Sigmoid colon (tissue), 7 donors: Measurements from ENCODE around the gene CDA. TPM values are rescaled to one million over a fixed set of nuclear protein-coding genes. Genes with fewer than 3 reads are reported as not detected.

Source experiments
- DNase-seq: peaks from one replicate; pipeline ENCODE4 v3.0.0-alpha.2; 2019
- H3K27ac ChIP-seq, 4 donors: fragments of 200-600 bp; sonication (generic); one replicate each; pipeline ENCODE4 v1.5.1; 2016 to 2019; ENCODE audit warnings: mild to moderate bottlenecking in 1 of 4
- H3K27me3 ChIP-seq, 3 donors: fragments of 200-600 bp; sonication (generic); one replicate each; pipeline ENCODE4 v1.5.1; 2019; ENCODE audit warnings: mild to moderate bottlenecking in 1 of 3
- H3K36me3 ChIP-seq, 4 donors: fragments of 200-600 bp; sonication (generic); one replicate each; pipeline ENCODE4 v1.5.1; 2016 to 2019
- H3K4me1 ChIP-seq, 4 donors: fragments of 200-600 bp; sonication (generic); one replicate each; pipeline ENCODE4 v1.5.1; 2017 to 2019
- H3K4me3 ChIP-seq, 4 donors: fragments of 200-600 bp; sonication (generic); one replicate each; pipeline ENCODE4 v1.5.1; 2017 to 2019; ENCODE audit warnings: mild to moderate bottlenecking in 2 of 4, moderate library complexity in 1 of 4
- H3K9me3 ChIP-seq, 4 donors: fragments of 200-600 bp in 3 of 4; sonication (generic) in 3 of 4; one replicate each; pipeline versions ENCODE4 v1.5.1 to v1.6.1; 2013 to 2019
- EP300 ChIP-seq, 4 donors: sonication (generic); formaldehyde crosslinking; IDR thresholded peaks; one replicate each; pipeline ENCODE4 v1.6.1; 2017; ENCODE audit warnings: antibody characterized with exemption in 4 of 4
- POLR2A ChIP-seq, 2 donors: fragments of 450-650 bp; IDR thresholded peaks; one replicate each; pipeline ENCODE4 v1.6.1; 2016; ENCODE audit warnings: antibody characterized with exemption in 2 of 2, mild to moderate bottlenecking in 2 of 2, moderate library complexity in 2 of 2
- POLR2AphosphoS5 ChIP-seq, 4 donors: sonication (generic); formaldehyde crosslinking; IDR thresholded peaks; one replicate each; pipeline ENCODE4 v1.6.1; 2017; ENCODE audit warnings: antibody characterized with exemption in 4 of 4
- WGBS, 2 donors: extraction: QIAGEN DNeasy Blood & Tissue Kit; methylation state at CpG; one replicate each; pipeline ENCODE4 v1.1.7; 2013; 5-methylcytosine and 5-hydroxymethylcytosine counted together
- intact Hi-C: fragments of 100-400 bp; cut with DNase I; formaldehyde crosslinking; loops from one replicate; pipeline ENCODE4 v1.15.1; 2023
- polyA plus RNA-seq, 3 donors: library from polyadenylated mRNA; stranded (reverse); fragments of 200-250 nt; gene quantifications; one replicate each; pipeline ENCODE4 v1.2.3, GENCODE V29; 2013
- total RNA-seq, 4 donors: library from RNA; depleted of rRNA; stranded (reverse); fragments of >200 nt; gene quantifications; one replicate each; pipeline ENCODE4 v1.1.0, GENCODE V29; 2016
- TF ChIP-seq, protein P1 (sequence below), 4 experiments: fragments of 450-650 bp in 3 of 4; fragments of 200-600 bp in 1 of 4; IDR thresholded peaks; one replicate each; pipeline ENCODE4 v1.5.1; 2016 to 2019; ENCODE audit warnings: antibody characterized with exemption in 4 of 4, mild to moderate bottlenecking in 3 of 4, moderate library complexity in 2 of 4
- donor health status: healthy with polysubstance abuse.
- donor health status: Bipolar disorder and iron deficiency.
- donor health status: healthy.

CDA gene
- total and polyA plus RNA-seq, 7 donors = 1.3 to 272 (median 4.3) TPM

DNA sequence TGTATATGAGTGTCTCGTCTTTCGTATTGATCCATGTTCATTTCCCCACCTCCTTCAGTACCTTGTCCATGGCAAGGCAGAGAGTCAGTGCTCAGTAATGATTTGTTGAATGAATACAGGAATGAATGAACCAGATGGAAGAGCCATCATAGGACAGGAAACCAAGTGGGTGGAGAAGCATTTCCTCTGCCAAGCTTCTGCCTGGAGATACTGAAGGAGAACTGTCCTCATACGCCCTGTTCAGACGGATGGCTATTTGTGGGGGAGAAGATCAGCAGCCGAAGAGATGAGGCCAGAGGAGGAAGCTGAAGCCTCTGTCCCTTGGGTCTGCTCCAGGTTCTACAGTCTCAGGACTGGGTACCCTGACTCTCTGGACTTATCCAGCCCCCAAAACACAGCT, 30.7 kb upstream of the CDA start:
- peaks cover 7 to 39% (median 19%) of the 10 kb centered on the region in 3 donors for H3K27me3 ChIP-seq
- H3K27ac ChIP-seq = no peak overlapping the region
- 75 to 84% methylated on average over 5 of the region's 5 CpGs for WGBS, 2 donors
- intact Hi-C loops = no loop called here
- no peak for DNase-seq
- TF ChIP-seq, protein P1, sequence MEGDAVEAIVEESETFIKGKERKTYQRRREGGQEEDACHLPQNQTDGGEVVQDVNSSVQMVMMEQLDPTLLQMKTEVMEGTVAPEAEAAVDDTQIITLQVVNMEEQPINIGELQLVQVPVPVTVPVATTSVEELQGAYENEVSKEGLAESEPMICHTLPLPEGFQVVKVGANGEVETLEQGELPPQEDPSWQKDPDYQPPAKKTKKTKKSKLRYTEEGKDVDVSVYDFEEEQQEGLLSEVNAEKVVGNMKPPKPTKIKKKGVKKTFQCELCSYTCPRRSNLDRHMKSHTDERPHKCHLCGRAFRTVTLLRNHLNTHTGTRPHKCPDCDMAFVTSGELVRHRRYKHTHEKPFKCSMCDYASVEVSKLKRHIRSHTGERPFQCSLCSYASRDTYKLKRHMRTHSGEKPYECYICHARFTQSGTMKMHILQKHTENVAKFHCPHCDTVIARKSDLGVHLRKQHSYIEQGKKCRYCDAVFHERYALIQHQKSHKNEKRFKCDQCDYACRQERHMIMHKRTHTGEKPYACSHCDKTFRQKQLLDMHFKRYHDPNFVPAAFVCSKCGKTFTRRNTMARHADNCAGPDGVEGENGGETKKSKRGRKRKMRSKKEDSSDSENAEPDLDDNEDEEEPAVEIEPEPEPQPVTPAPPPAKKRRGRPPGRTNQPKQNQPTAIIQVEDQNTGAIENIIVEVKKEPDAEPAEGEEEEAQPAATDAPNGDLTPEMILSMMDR (IDR thresholded peaks at IDR 0.05) = no peak
- TF ChIP-seq EP300 (IDR thresholded peaks at IDR 0.05) (no peak), POLR2AphosphoS5 (IDR thresholded peaks at IDR 0.05) (no peak), POLR2A (IDR thresholded peaks at IDR 0.05) (no peak)
- H3K4me3 ChIP-seq = no peak overlapping the region
- no peaks in the 10 kb centered on the region for H3K36me3 ChIP-seq
- peaks cover 0 to 13% (median 8%) of the 10 kb centered on the region in 4 donors for H3K4me1 ChIP-seq
- H3K9me3 ChIP-seq = no peaks in the 10 kb centered on the region

DNA sequence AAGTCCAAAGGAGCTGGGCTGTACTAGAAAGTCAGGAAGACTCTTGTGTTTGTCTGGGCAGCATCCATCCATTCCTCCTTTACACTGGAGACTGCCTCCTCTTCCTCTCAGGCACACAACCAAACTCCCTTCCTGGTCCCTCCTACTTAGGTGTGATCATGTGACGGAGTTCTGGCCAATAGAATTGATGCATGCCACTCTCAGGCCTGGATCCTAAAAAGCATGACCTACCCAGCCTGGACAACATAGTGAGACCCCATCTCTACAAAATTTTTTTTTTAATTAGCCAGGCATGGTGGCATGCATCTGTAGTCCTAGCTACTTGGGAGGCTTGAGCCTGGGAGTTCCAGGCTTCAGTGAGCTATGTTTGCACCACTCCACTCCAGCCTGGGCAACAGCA, 27.9 kb upstream of the CDA start:
- H3K27me3 ChIP-seq = peaks cover 0 to 13% (median 0%) of the 10 kb centered on the region in 3 donors
- DNase-seq = no peak
- 88 to 89% methylated on average over 1 of the region's 1 CpG for WGBS, 2 donors

DNA sequence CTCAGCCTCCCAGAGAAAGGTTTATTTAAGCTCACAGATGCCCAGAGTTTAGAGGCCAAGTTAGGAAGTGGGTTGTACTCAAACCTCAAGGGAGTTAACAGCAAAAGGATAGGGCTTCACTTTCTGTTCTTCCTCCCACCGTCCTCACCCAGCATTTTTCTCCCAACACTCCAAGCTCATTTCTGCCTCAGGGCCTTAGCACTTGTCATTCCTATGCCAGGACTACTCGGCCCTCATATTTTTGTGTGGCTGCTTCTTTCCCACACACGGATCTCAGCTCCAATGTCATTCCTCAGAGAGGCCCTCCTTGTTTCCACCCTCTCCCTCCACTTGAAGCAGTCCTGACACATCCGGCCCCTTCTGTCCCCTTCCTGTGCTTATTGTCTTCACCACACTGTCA, 23.7 kb upstream of the CDA start:
- Histone ChIP-seq H3K27me3 (peaks cover 0 to 8% (median 0%) of the 10 kb centered on the region in 3 donors), H3K4me3 (no peak overlapping the region), H3K9me3 (no peaks in the 10 kb centered on the region), H3K27ac (no peak overlapping the region), H3K4me1 (no peaks in the 10 kb centered on the region), H3K36me3 (no peaks in the 10 kb centered on the region)
- no peak for DNase-seq
- 65 to 70% methylated on average over 4 of the region's 4 CpGs for WGBS, 2 donors
- intact Hi-C loops = no loop called here
- TF ChIP-seq POLR2AphosphoS5 (IDR thresholded peaks at IDR 0.05) (no peak), EP300 (IDR thresholded peaks at IDR 0.05) (no peak), POLR2A (IDR thresholded peaks at IDR 0.05) (no peak)
- TF ChIP-seq, protein P1 (IDR thresholded peaks at IDR 0.05) = no peak

More for the DNA sequence above, 27.9 kb upstream of the CDA start:
- H3K9me3 ChIP-seq = no peaks in the 10 kb centered on the region
- intact Hi-C loops = no loop called here
- H3K4me3 ChIP-seq = no peak overlapping the region
- H3K36me3 ChIP-seq = no peaks in the 10 kb centered on the region
- TF ChIP-seq EP300 (IDR thresholded peaks at IDR 0.05) (no peak), POLR2A (IDR thresholded peaks at IDR 0.05) (no peak), POLR2AphosphoS5 (IDR thresholded peaks at IDR 0.05) (no peak)
- TF ChIP-seq, protein P1 (IDR thresholded peaks at IDR 0.05) = no peak
- H3K4me1 ChIP-seq = no peaks in the 10 kb centered on the region
- H3K27ac ChIP-seq = no peak overlapping the region

DNA sequence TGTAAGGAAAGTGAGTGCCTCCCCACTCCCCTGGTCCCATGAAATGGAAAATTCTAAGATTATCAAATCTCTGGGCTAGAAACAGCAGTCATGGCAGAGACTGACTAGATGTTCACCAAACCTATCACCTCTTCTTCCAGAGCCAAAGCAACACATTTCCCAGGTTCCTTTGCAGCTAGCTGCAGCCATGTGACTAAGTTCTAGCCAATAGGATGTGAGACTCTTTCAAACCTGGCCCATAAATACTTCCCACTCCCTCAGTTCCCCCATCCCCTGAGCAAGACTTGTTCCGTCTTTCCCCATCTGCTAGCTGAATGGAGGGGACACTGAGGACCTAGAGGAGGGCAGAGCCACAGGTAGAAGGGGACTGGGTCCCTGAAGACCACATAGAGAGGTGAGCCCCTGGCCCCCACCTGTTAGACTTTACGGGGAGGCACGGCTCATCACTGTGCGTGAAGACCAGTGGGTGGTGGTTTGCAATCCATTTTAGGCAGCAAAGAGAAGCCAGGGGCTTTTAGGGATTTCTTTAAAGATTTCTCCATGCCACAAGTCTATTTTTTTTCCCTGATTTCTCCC, 19.3 kb upstream of the CDA start:
- H3K4me1 ChIP-seq = no peaks in the 10 kb centered on the region
- no peak for DNase-seq
- no peaks in the 10 kb centered on the region for H3K36me3 ChIP-seq
- WGBS, 2 donors = 90 to 92% methylated on average over 4 of the region's 4 CpGs
- intact Hi-C loops = no loop called here
- H3K27ac ChIP-seq = no peak overlapping the region
- peaks cover 0 to 3% (median 0%) of the 10 kb centered on the region in 3 donors for H3K27me3 ChIP-seq
- TF ChIP-seq, protein P1 (IDR thresholded peaks at IDR 0.05) = no peak
- TF ChIP-seq POLR2AphosphoS5 (IDR thresholded peaks at IDR 0.05) = no peak
- TF ChIP-seq EP300 (IDR thresholded peaks at IDR 0.05) = no peak
- H3K4me3 ChIP-seq = no peak overlapping the region
- H3K9me3 ChIP-seq = peaks cover 0 to 5% (median 2%) of the 10 kb centered on the region in 4 donors

DNA sequence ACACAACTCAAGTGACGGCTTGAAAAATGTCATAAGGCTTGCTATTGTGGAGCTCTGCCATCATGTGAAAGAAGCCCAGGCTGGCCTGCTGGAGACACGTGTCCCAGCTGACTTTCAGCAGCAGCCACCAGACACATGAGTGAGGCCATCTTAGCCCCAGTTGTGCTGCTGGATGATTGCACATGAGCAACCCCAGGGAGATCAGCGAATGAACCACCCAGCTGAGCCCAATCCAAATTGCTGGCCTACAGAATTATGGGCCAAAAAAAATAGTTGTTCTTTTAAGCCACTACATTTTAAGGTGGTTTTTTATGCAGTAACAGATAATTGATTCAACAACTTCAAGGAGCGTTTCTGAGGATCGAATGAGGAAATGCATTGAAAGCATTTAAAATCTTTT, 17.5 kb upstream of the CDA start:
- TF ChIP-seq EP300 (IDR thresholded peaks at IDR 0.05) (no peak), POLR2AphosphoS5 (IDR thresholded peaks at IDR 0.05) (no peak), POLR2A (IDR thresholded peaks at IDR 0.05) (no peak)
- TF ChIP-seq, protein P1 (IDR thresholded peaks at IDR 0.05) = no peak
- WGBS, 2 donors = 88 to 90% methylated on average over 5 of the region's 5 CpGs
- no peaks in the 10 kb centered on the region for H3K4me1 ChIP-seq
- H3K4me3 ChIP-seq = no peak overlapping the region
- DNase-seq = no peak
- no peak overlapping the region for H3K27ac ChIP-seq
- peaks cover 0 to 7% (median 0%) of the 10 kb centered on the region in 3 donors for H3K27me3 ChIP-seq
- H3K36me3 ChIP-seq = no peaks in the 10 kb centered on the region
- H3K9me3 ChIP-seq = peaks cover 0 to 5% (median 2%) of the 10 kb centered on the region in 4 donors
- intact Hi-C loops = no loop called here
